Measurements from ENCODE around the gene NKAP.
"Not testable (repeated sequence)": the region's sequence is repeated elsewhere in the genome, so short reads cannot be mapped to it uniquely, and the experiment has no call there.

Gene NKAP

DNA sequence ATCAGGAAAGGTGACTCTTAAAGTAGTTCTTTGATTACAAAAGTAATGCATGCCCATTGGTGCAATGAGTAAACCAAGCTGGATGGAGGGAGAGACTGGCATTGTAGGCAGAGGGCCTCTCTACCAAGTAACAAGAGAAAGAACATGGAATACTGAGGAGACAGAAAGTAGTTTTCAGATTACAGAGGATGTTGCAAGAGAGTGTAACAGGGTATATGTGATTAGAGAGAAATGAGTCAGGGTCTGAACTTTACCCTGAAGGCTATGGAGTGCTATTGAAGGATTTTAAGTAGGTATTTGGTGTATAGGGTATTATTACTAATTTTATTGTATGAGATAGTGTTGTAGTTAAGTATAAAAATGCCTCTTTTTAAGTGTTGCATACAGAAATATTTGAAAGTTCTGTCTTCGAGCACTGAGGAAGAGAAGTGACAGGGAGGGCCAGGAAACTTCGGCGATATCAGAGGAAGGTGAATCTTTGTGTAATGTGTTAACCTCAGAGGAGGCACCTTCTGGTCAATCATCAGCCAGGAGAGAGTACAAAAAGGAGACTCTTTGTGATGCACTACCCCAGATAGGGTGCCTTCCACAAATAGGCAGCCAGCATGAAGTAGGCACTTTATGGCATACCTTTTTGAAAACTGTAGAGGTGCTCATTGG is 8.2 kb downstream of the NKAP start:
- no peak for DNase-seq (ENCODE audit: low spot score)

GRCh38 chrX:119922391-119922790 is 21.2 kb downstream of the NKAP start:
- not testable (repeated sequence) for DNase-seq (ENCODE audit: low spot score)

DNA sequence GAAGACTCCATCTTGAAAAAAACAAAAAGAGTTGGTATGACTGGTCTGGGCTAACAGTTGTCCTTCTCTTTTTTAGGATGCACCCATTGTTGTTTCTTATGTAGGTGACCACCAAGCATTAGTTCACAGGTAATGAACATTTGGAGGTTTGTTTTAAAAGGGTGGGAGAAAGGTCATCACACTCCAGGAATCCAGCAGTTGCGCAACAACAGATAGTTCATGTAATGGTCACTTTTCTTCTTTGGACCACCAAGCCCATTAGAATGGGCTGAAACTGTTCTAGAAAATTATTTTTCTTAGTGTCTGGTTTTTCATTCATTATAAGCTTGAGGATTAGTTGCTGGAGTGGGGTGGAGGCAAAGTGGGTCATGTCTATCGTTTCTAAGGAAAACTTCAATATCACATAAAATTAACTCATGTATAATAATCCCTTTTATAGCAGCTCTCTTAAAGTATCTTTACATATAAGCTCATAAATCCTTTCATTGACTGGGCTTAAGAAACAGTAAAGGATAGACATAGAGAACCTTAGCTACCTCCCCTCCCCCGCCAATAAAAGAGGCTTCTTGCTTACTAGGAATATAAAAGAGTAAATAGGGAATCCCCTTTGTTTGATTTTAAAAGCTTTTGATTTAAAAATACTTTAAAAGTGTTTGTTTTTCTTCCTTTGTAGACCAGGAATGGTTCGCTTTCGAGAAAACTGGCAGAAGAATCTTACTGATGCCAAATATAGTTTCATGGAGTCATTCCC is 23.5 kb downstream of the NKAP start:
- no peak for DNase-seq (ENCODE audit: low spot score)

GRCh38 chrX:119917877-119918276 is 25.7 kb downstream of the NKAP start:
- no peak for DNase-seq (ENCODE audit: low spot score)

GRCh38 chrX:119916310-119916709 is 27.2 kb downstream of the NKAP start:
- no peak for DNase-seq (ENCODE audit: low spot score)

DNA sequence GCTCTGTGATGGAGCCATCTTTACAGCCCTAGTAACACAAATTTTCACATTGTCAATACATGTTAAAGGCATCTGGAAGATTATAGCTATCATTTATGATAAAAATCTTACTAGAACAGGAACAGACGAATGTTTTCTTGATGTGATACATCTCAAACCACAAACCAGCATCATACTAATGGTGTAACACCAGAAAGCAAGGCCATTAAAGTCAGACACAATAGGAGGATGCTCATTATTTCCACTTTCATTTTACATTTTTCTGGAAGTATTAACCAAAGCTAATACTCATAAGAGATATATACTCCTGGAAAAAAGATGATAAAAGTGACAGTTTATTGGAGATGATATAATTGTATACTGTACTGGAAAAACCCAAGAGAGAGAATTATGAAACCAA is 42.6 kb downstream of the NKAP start:
- DNase-seq (ENCODE audit: low spot score) = no peak

- no peak for DNase-seq (ENCODE audit: low spot score)
Measured at GRCh38 chrX:119899125-119899524, 44.4 kb downstream of the NKAP start.

GRCh38 chrX:119895843-119896326 is 47.7 kb downstream of the NKAP start, which contains the start of gene AKAP14:
AKAP14 (plus strand) TSS chrX:119895893; CDS start chrX:119903224, 7,331 bp downstream.
- no peak for DNase-seq (ENCODE audit: low spot score)

GRCh38 chrX:119891961-119892692 is 51.4 kb downstream of the NKAP start:
- not testable (repeated sequence) for DNase-seq (ENCODE audit: low spot score)

GRCh38 chrX:119890626-119891025 is 52.9 kb downstream of the NKAP start:
- DNase-seq (ENCODE audit: low spot score) = not testable (repeated sequence)

DNA sequence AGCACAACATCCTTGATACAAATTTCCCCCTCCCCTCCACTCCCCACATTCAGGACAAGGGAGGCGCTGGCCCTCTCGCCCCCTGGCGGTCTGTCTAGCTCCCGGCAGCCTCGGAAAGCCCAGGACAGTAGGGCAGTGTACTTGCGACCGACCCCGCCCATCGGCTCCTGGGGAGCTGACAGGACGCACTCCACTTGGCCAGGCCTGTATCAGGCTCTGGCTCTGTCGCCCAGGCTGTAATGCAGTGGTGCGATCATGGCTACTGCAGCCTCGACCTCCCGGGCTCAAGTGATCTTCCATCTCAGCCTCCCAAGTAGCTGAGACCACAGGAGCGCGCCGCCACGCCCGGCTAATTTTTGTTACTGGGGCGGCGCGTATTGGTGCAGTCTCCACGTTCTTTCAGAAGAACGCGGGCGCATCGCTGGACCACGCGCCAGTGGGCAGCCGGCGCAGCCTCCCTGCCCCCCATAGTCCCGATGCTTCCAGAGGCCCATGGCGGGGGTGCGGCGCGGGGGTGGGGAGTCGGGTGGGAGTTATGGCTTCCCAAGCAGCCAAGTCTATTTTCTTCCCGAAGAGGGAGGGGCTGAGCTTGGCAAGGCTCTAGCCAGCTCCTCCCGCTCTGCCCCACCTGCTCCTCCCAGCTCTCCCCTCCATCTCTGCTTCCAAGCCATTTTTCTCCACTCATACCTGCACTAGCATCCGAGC is 55.7 kb downstream of the NKAP start:
- peak; percentile 58 for DNase-seq (ENCODE audit: low spot score)

DNA sequence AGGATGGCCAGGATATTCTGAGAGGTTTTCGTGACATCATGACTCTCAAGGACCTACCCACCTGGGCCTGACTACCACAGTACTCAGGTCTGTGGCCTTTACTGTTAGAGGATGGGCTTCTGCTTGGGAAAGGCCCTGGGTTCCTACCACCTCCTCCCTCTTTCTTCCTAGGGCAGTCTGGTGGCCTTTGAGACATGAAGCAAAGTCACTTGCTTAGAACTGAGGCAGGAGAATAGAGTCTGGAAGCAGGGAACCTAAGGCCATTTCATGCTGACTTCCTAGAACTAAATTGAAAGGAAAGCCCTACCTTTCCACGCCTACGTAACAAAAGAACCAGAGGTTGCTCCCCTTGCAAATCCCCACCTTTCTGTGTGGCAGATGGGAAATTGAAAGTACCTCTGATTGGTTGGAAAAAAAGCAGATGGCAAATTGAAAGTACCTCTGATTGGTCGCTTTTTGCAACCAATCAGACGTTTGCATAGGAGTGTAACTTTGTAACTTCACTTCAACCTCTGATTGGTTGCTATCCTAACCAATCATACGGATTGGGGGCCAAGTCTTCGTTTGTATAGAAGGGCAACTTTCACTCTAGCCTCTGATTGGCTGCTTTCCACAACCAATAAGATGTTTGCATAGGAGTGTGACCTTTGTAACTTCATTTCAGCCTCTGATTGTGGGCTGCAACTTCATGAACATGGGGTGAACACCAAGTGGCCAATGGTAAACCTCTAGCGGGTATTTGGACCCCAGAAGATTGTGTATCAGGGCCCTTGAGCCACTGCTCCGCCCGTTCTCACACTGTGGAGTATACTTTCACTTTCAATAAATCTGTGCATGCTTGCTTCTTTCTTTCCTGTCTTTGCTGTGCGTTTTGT is 57.8 kb downstream of the NKAP start:
- DNase-seq (ENCODE audit: low spot score) = peak; percentile 67

- peak; percentile 46 for DNase-seq (ENCODE audit: low spot score)
Measured at GRCh38 chrX:119880552-119881437, 62.8 kb downstream of the NKAP start.

GRCh38 chrX:119880076-119880475 is 63.5 kb downstream of the NKAP start:
- no peak for DNase-seq (ENCODE audit: low spot score)

GRCh38 chrX:119878740-119879139 is 64.8 kb downstream of the NKAP start:
- no peak for DNase-seq (ENCODE audit: low spot score)

DNA sequence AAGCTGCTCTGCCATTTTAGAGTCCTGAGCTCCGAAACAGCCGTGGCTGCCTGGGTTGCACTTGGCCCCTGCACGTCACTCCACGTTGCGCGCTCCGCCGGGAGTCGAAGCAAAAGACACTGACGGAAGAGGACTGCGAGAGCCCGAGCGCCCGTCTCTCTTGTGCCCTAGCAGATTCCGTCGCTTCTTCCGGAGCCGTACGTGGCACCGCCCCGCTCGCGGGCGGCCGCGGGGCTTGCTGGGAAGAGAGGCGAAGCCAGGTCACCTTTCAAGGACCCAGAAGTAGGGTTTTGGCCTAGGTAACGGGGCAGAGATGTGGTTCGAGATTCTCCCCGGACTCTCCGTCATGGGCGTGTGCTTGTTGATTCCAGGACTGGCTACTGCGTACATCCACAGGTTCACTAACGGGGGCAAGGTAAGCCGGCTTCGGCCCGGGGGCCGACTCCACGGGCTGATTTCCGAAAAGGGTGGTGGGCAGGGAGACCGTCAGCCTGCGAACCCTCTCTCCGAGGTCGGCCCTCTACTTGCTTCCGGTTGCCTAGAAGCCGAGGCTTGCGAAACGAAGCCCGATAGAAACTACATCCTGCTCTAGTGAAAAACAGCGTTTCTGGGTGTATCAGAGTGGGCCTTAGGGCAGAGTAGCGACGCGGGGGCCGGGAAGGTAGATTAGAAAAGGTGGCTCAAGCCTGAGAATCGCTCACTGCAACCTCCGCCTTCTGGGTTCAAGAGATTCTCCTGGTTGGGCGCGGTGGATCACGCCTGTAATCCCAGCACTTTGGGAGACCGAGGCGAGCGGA is 71.8 kb downstream of the NKAP start, which contains the start of the genes NDUFA1 and RNF113A:
TSS of gene NDUFA1 (plus strand) at position 234 of the 797 bp plus-strand sequence. CDS start at position 314, 80 bp downstream.
TSS of gene RNF113A (minus strand) at position 135 of the 797 bp plus-strand sequence. CDS start at position 15, 120 bp downstream.
- DNase-seq (ENCODE audit: low spot score) = peak; percentile 74

- no peak for DNase-seq (ENCODE audit: low spot score)
Measured at GRCh38 chrX:119871245-119871598, 72.3 kb downstream of the NKAP start.
